Activated naive CD4-positive, alpha-beta T cell treated with anti-CD3 and anti-CD28 coated beads for 36 hours (primary cell): Measurements from ENCODE around the gene UNC13B. TPM values are rescaled to one million over a fixed set of nuclear protein-coding genes. Genes with fewer than 3 reads are reported as not detected.

ENCODE experiments used
- CTCF ChIA-PET: fragments of 350-600 bp; sonication (Branson Sonifier 250); formaldehyde crosslinking; loops from one replicate; lab custom pipeline; 2021; ENCODE audit warnings: antibody characterized with exemption; lab: Charles Lee
- DNase-seq: peaks from one replicate; pipeline ENCODE4 v3.0.0-alpha.2; 2020
- H3K27ac Mint-ChIP-seq: one replicate; pipeline ENCODE4 v1.8.0; 2021; ENCODE audit warnings: mild to moderate bottlenecking, mixed read lengths
- H3K27me3 Mint-ChIP-seq: one replicate; pipeline ENCODE4 v1.8.0; 2021; ENCODE audit warnings: low read depth, mixed read lengths
- H3K36me3 Mint-ChIP-seq: one replicate; pipeline ENCODE4 v1.8.0; 2021; ENCODE audit warnings: low read depth, mixed read lengths
- H3K4me1 Mint-ChIP-seq: one replicate; pipeline ENCODE4 v1.8.0; 2021; ENCODE audit warnings: low read depth, mixed read lengths
- H3K4me3 Mint-ChIP-seq: one replicate; pipeline ENCODE4 v1.8.0; 2021; ENCODE audit warnings: mild to moderate bottlenecking, moderate library complexity, mixed read lengths
- H3K9me3 Mint-ChIP-seq: one replicate; pipeline ENCODE4 v1.8.0; 2021; ENCODE audit warnings: mixed read lengths
- intact Hi-C: fragments of 100-400 bp; cut with micrococcal nuclease; formaldehyde crosslinking; loops from one replicate; pipeline ENCODE4 v1.15.1; 2023
- total RNA-seq, 2 experiments: library from RNA; stranded (reverse); gene quantifications; one replicate each; pipeline ENCODE4 v1.2.3, GENCODE V29; 2021

Gene UNC13B
- total RNA-seq, 2 experiments from 2014 or later, result 5.4 to 6.4 TPM

- H3K27me3 Mint-ChIP-seq, result no peaks in the 10 kb centered on the region
- no peaks in the 10 kb centered on the region for H3K4me1 Mint-ChIP-seq
- CTCF ChIA-PET, result no interaction called here
- H3K4me3 Mint-ChIP-seq, result no peak overlapping the region
- no peaks in the 10 kb centered on the region for H3K36me3 Mint-ChIP-seq
- no peak overlapping the region for H3K27ac Mint-ChIP-seq
- intact Hi-C loops, result no loop called here
- H3K9me3 Mint-ChIP-seq, result peaks cover 3% of the 10 kb centered on the region
- no peak for DNase-seq
Observed at GRCh38 chr9:35322075-35322885, 160.5 kb downstream of the UNC13B start.

GRCh38 chr9:35324966-35325365, 163.2 kb downstream of the UNC13B start:
- H3K4me3 Mint-ChIP-seq, result no peak overlapping the region

GRCh38 chr9:35333551-35333950, 171.7 kb downstream of the UNC13B start:
- Mint-ChIP-seq H3K27ac (no peak overlapping the region), H3K36me3 (no peaks in the 10 kb centered on the region), H3K4me1 (no peaks in the 10 kb centered on the region), H3K27me3 (peaks cover 2% of the 10 kb centered on the region), H3K9me3 (no peaks in the 10 kb centered on the region), H3K4me3 (no peak overlapping the region)
- DNase-seq, result no peak
- CTCF ChIA-PET, result interaction anchor here (0.6 kb wide), 1 partner anchor 457 kb away, joined by 3 read pairs; no protein-coding TSS in a partner anchor
- intact Hi-C loops, result no loop called here

More at GRCh38 chr9:35324966-35325365, 163.2 kb downstream of the UNC13B start:
- CTCF ChIA-PET, result no interaction called here
- no peak overlapping the region for H3K27ac Mint-ChIP-seq
- intact Hi-C loops, result no loop called here
- H3K27me3 Mint-ChIP-seq, result peaks cover 2% of the 10 kb centered on the region
- H3K4me1 Mint-ChIP-seq, result no peaks in the 10 kb centered on the region
- no peak for DNase-seq
- no peaks in the 10 kb centered on the region for H3K9me3 Mint-ChIP-seq
- H3K36me3 Mint-ChIP-seq, result no peaks in the 10 kb centered on the region

- intact Hi-C loops, result no loop called here
- no peaks in the 10 kb centered on the region for H3K36me3 Mint-ChIP-seq
- H3K9me3 Mint-ChIP-seq, result no peaks in the 10 kb centered on the region
- no peaks in the 10 kb centered on the region for H3K4me1 Mint-ChIP-seq
- no peak for DNase-seq
- H3K4me3 Mint-ChIP-seq, result no peak overlapping the region
- H3K27ac Mint-ChIP-seq, result no peak overlapping the region
- H3K27me3 Mint-ChIP-seq, result no peaks in the 10 kb centered on the region
- CTCF ChIA-PET, result interaction anchor here (0.6 kb wide), 1 partner anchor 75 kb away, joined by 3 read pairs; no protein-coding TSS in a partner anchor
Observed at GRCh38 chr9:35335164-35335563, 173.4 kb downstream of the UNC13B start.

GRCh38 chr9:35338086-35338485, 176.3 kb downstream of the UNC13B start:
- peaks cover 4% of the 10 kb centered on the region for H3K27me3 Mint-ChIP-seq
- H3K4me1 Mint-ChIP-seq, result no peaks in the 10 kb centered on the region
- intact Hi-C loops, result no loop called here

GRCh38 chr9:35338561-35339274, 176.9 kb downstream of the UNC13B start:
- Mint-ChIP-seq H3K27me3 (peaks cover 4% of the 10 kb centered on the region), H3K9me3 (no peaks in the 10 kb centered on the region), H3K36me3 (no peaks in the 10 kb centered on the region), H3K4me3 (no peak overlapping the region), H3K4me1 (no peaks in the 10 kb centered on the region), H3K27ac (no peak overlapping the region)
- CTCF ChIA-PET, result no interaction called here
- no peak for DNase-seq
- intact Hi-C loops, result no loop called here

More at GRCh38 chr9:35338086-35338485, 176.3 kb downstream of the UNC13B start:
- CTCF ChIA-PET, result no interaction called here
- H3K27ac Mint-ChIP-seq, result no peak overlapping the region
- H3K4me3 Mint-ChIP-seq, result no peak overlapping the region
- H3K36me3 Mint-ChIP-seq, result no peaks in the 10 kb centered on the region
- no peak for DNase-seq
- H3K9me3 Mint-ChIP-seq, result no peaks in the 10 kb centered on the region

GRCh38 chr9:35340046-35340445, 178.2 kb downstream of the UNC13B start:
- CTCF ChIA-PET, result interaction anchor here (1.3 kb wide), 1 partner anchor 35 kb away, joined by 3 read pairs; no protein-coding TSS in a partner anchor
- Mint-ChIP-seq H3K9me3 (no peaks in the 10 kb centered on the region), H3K4me1 (no peaks in the 10 kb centered on the region), H3K27ac (no peak overlapping the region), H3K36me3 (no peaks in the 10 kb centered on the region), H3K4me3 (no peak overlapping the region), H3K27me3 (peaks cover 4% of the 10 kb centered on the region)
- intact Hi-C loops, result no loop called here
- no peak for DNase-seq

GRCh38 chr9:35341021-35341420, 179.2 kb downstream of the UNC13B start:
- Mint-ChIP-seq H3K4me1 (no peaks in the 10 kb centered on the region), H3K27me3 (peaks cover 4% of the 10 kb centered on the region), H3K9me3 (no peaks in the 10 kb centered on the region), H3K27ac (no peak overlapping the region), H3K36me3 (no peaks in the 10 kb centered on the region), H3K4me3 (no peak overlapping the region)
- DNase-seq, result no peak
- CTCF ChIA-PET, result interaction anchor here (0.5 to 1.3 kb wide), 4 partner anchors 34 to 360 kb away, joined by 3 read pairs; no protein-coding TSS in a partner anchor
- intact Hi-C loops, result no loop called here

- intact Hi-C loops, result no loop called here
- Mint-ChIP-seq H3K27ac (no peak overlapping the region), H3K9me3 (no peaks in the 10 kb centered on the region), H3K4me1 (no peaks in the 10 kb centered on the region), H3K4me3 (no peak overlapping the region), H3K36me3 (no peaks in the 10 kb centered on the region), H3K27me3 (peaks cover 4% of the 10 kb centered on the region)
- CTCF ChIA-PET, result interaction anchor here (0.5 to 1.3 kb wide), 4 partner anchors 34 to 360 kb away, joined by 3 read pairs; no protein-coding TSS in a partner anchor
- DNase-seq, result no peak
Observed at GRCh38 chr9:35341585-35341984, 179.8 kb downstream of the UNC13B start.

GRCh38 chr9:35342221-35342958, 180.6 kb downstream of the UNC13B start:
- H3K27ac Mint-ChIP-seq, result no peak overlapping the region
- H3K36me3 Mint-ChIP-seq, result no peaks in the 10 kb centered on the region
- no peaks in the 10 kb centered on the region for H3K4me1 Mint-ChIP-seq
- H3K9me3 Mint-ChIP-seq, result no peaks in the 10 kb centered on the region
- CTCF ChIA-PET, result interaction anchor here (1.3 kb wide), 1 partner anchor 134 kb away, joined by 3 read pairs; no protein-coding TSS in a partner anchor
- no peak overlapping the region for H3K4me3 Mint-ChIP-seq
- intact Hi-C loops, result no loop called here
- H3K27me3 Mint-ChIP-seq, result peaks cover 4% of the 10 kb centered on the region
- DNase-seq, result no peak

- no peaks in the 10 kb centered on the region for H3K36me3 Mint-ChIP-seq
- no peaks in the 10 kb centered on the region for H3K9me3 Mint-ChIP-seq
- H3K27ac Mint-ChIP-seq, result no peak overlapping the region
- DNase-seq, result no peak
- H3K27me3 Mint-ChIP-seq, result no peaks in the 10 kb centered on the region
- H3K4me1 Mint-ChIP-seq, result no peaks in the 10 kb centered on the region
- CTCF ChIA-PET, result no interaction called here
- intact Hi-C loops, result no loop called here
- H3K4me3 Mint-ChIP-seq, result no peak overlapping the region
Observed at GRCh38 chr9:35348109-35348508, 186.3 kb downstream of the UNC13B start.
